Adrenal gland (tissue), 12 donors: ENCODE data around the gene BRIP1. TPM values are rescaled to one million over a fixed set of nuclear protein-coding genes. Genes with fewer than 3 reads are reported as not detected.
"Not testable (repeated sequence)": the region's sequence is repeated elsewhere in the genome, so short reads cannot be mapped to it uniquely, and the experiment has no call there.

Experiments
- DNase-seq, 7 donors: peaks; one replicate each; pipeline ENCODE4 v3.0.0-alpha.2; 2019 to 2020
- H3K27ac ChIP-seq, 5 donors: fragments of 200-600 bp; sonication (generic) in 4 of 5; 1 replicate in 3 of 5; 2 replicates in 2 of 5; pipeline versions ENCODE4 v1.5.1 to v1.8.0; 2016 to 2020; ENCODE audit warnings: mild to moderate bottlenecking in 1 of 5
- H3K27me3 ChIP-seq: fragments of 200-600 bp; 2 replicates; pipeline ENCODE4 v1.8.0; 2021
- H3K36me3 ChIP-seq, 2 donors: fragments of 200-600 bp; replicated peaks in 1 of 2; 1 replicate in 1 of 2; 2 replicates in 1 of 2; pipeline versions ENCODE4 v1.5.1 to v1.8.0; 2018 to 2022
- H3K4me1 ChIP-seq, 2 donors: fragments of 200-600 bp; replicated peaks in 1 of 2; 1 replicate in 1 of 2; 2 replicates in 1 of 2; pipeline versions ENCODE4 v1.5.1 to v1.8.0; 2018 to 2021
- H3K4me3 ChIP-seq, 4 donors: fragments of 200-600 bp; sonication (generic) in 3 of 4; one replicate each; pipeline ENCODE4 v1.5.1; 2016 to 2018
- H3K9me3 ChIP-seq, 3 donors: fragments of 200-600 bp; sonication (generic) in 1 of 3; replicated peaks in 1 of 3; 1 replicate in 2 of 3; 2 replicates in 1 of 3; pipeline versions ENCODE4 v1.5.1 to v1.8.0; 2016 to 2021
- POLR2A ChIP-seq, 2 donors: fragments of 450-650 bp; IDR thresholded peaks; one replicate each; pipeline ENCODE4 v1.6.1; 2017; ENCODE audit warnings: antibody characterized with exemption in 2 of 2, mild to moderate bottlenecking in 2 of 2, moderate library complexity in 1 of 2
- WGBS, 4 donors: extraction: QIAGEN DNeasy Blood & Tissue Kit in 2 of 4; methylation state at CpG; one replicate each; pipeline versions ENCODE4 v1.1.5 to v1.1.7; 2013 to 2017; 5-methylcytosine and 5-hydroxymethylcytosine counted together
- intact Hi-C, 2 donors: fragments of 100-400 bp; cut with DNase I; formaldehyde crosslinking; loops; one replicate each; pipeline versions ENCODE4 v1.14.1 to v1.15.0; 2022 to 2023
- polyA plus RNA-seq, 3 donors: library from polyadenylated mRNA; stranded (reverse); fragments of 200-250 nt in 2 of 3; fragments of 350-450 nt in 1 of 3; fragmentation: Illumina TruSeq in 1 of 3; extraction: RNeasy Lipid Tissue Mini Kit (QIAGEN cat#74804) in 1 of 3; gene quantifications; one replicate each; pipeline ENCODE4 v1.2.3, GENCODE V29; 2013 to 2014
- total RNA-seq, 9 donors: library from RNA; depleted of rRNA in 4 of 9; stranded (reverse); fragments of >200 nt in 4 of 9; fragments of 120-200 nt in 1 of 9; fragmentation: NEBNext Ultra II Directional in 1 of 9; extraction: Animal tissue kit (Norgen Biotek cat#: 25700) in 1 of 9; gene quantifications; one replicate each; pipeline versions ENCODE4 v1.1.0 to v1.2.4, GENCODE V29; 2013 to 2023
- TF ChIP-seq, protein P1 (sequence below), 6 experiments: fragments of 450-650 bp in 4 of 6; fragments of 200-600 bp in 2 of 6; sonication (generic) in 1 of 6; IDR thresholded peaks; 1 replicate in 5 of 6; 2 replicates in 1 of 6; pipeline versions ENCODE4 v1.5.1 to v1.8.0; 2016 to 2021; ENCODE audit warnings: antibody characterized with exemption in 6 of 6, mild to moderate bottlenecking in 2 of 6, moderate library complexity in 1 of 6
- donor health status: healthy with polysubstance abuse.
- donor health status: Bipolar disorder and iron deficiency.
- donor health status: DM: yes; HTN: yes; CAD: no.
- donor health status: DM: no; HTN: no; CAD: no.
- donor health status: DM: no; HTN: no; CAD: no.
- donor health status: DM: yes; HTN: yes; CAD: no.

BRIP1 gene
- total and polyA plus RNA-seq, 12 donors: 0.06 to 6.9 (median 0.46) TPM

DNA sequence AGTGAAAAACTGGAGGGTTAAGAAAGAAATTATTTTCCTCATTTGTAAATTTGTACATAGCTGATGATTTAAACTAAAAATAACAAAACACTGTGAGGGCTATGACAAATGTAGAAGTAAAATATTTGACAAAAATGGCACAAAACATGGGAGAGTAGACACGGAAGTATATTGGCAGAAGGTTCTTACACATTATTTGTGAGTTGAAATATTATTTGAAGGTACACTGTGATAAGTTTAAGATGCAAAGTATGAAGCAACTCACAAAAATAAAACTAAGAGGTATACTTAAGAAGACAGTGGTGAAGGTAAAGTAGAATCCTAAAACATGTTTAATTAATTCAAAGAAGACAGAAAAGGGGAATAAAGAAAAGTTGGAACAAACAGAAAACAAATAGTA, 34.6 kb downstream of the BRIP1 start:
- 87 to 100% (median 97%) methylated on average over 1 of the region's 1 CpG for WGBS, 4 donors
- no peaks in the 10 kb centered on the region for H3K9me3 ChIP-seq
- H3K36me3 ChIP-seq: no peaks in the 10 kb centered on the region
- DNase-seq: no peak
- H3K27me3 ChIP-seq: no peaks in the 10 kb centered on the region
- no peak overlapping the region for H3K27ac ChIP-seq
- no peaks in the 10 kb centered on the region for H3K4me1 ChIP-seq
- no peak for TF ChIP-seq POLR2A (IDR thresholded peaks at IDR 0.05)
- TF ChIP-seq, protein P1, sequence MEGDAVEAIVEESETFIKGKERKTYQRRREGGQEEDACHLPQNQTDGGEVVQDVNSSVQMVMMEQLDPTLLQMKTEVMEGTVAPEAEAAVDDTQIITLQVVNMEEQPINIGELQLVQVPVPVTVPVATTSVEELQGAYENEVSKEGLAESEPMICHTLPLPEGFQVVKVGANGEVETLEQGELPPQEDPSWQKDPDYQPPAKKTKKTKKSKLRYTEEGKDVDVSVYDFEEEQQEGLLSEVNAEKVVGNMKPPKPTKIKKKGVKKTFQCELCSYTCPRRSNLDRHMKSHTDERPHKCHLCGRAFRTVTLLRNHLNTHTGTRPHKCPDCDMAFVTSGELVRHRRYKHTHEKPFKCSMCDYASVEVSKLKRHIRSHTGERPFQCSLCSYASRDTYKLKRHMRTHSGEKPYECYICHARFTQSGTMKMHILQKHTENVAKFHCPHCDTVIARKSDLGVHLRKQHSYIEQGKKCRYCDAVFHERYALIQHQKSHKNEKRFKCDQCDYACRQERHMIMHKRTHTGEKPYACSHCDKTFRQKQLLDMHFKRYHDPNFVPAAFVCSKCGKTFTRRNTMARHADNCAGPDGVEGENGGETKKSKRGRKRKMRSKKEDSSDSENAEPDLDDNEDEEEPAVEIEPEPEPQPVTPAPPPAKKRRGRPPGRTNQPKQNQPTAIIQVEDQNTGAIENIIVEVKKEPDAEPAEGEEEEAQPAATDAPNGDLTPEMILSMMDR (IDR thresholded peaks at IDR 0.05): no peak
- intact Hi-C loops: no loop called here
- H3K4me3 ChIP-seq: no peak overlapping the region

DNA sequence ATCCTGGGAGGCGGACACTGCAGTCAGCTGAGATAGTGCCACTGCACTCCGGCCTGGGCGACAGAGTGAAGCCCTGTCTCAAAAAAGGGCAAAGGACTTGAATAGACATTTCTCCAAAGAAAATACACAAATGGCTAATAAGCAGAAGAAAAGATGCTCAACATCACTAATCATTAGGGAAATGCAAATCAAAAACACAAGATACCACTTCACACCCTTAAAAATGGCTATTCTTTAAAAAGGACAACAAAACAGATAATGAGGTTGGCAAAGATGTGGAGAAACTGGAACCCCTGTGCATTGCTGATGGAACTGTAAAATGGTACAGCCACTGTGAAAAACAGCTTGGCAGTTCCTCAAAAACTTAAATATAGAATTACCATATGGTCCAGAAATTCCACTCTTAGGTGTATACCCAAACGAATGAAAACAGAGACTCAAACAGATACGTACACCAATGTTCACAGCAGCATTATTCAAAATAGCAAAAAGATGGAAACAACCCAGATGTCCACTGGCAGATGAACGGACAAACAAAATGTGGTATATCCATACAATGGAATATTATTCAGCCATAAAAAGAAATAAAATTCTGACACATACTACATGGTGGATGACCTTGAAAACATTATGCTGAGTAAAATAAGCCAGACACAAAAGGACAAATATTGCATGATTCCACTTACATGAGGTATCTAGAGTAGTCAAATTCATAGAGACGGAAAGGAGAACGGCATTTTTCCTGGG, 35.5 kb downstream of the BRIP1 start:
- Histone ChIP-seq H3K4me1 (no peaks in the 10 kb centered on the region), H3K36me3 (no peaks in the 10 kb centered on the region), H3K4me3 (no peak overlapping the region), H3K27me3 (no peaks in the 10 kb centered on the region), H3K27ac (no peak overlapping the region), H3K9me3 (no peaks in the 10 kb centered on the region)
- DNase-seq: no peak
- TF ChIP-seq, protein P1 (IDR thresholded peaks at IDR 0.05): no peak
- TF ChIP-seq POLR2A (IDR thresholded peaks at IDR 0.05): no peak
- WGBS, 4 donors: 95 to 99% (median 98%) methylated on average over 8 of the region's 8 CpGs
- intact Hi-C loops: no loop called here

DNA sequence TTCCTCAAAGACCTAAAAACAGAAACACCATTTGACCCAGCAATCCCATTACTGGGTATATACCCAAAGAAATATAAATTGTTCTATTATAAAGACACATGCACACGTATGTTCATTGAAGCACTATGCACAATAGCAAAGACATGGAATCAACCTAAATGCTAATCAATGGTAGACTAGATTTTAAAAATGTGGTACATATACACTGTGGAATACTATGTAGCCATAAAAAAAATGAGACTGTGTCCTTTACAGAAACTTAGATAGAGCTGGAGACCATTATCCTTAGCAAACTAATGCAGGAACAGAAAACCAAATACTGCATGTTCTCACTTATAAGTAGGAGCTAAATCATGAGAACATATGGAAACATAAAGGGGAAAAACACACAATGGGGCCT, 36.5 kb downstream of the BRIP1 start:
- H3K9me3 ChIP-seq, H3K36me3 ChIP-seq, H3K4me3 ChIP-seq, H3K27ac ChIP-seq, H3K27me3 ChIP-seq, DNase-seq, intact Hi-C loops, H3K4me1 ChIP-seq: not testable (repeated sequence)
- 91 to 98% (median 97%) methylated on average over 1 of the region's 1 CpG for WGBS, 4 donors

DNA sequence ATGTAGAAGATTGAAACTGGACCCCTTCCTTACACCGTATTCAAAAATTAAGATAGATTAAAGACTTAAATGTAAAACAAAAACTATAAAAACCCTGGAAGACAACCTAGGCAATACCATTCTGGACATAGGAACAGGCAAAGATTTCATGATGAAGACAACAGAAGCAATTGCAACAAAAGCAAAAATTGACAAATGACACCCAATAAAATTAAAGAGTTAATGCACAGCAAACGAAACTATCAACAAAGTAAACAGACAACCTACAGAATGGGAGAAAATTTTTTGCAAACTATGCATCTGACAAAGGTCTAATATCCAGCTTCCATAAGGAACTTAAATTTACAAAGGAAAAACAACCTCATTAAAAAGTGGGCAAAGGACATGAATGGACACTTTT, 37.1 kb downstream of the BRIP1 start:
- intact Hi-C loops, DNase-seq: not testable (repeated sequence)
- WGBS, 4 donors: 88 to 97% (median 91%) methylated on average over 2 of the region's 2 CpGs

DNA sequence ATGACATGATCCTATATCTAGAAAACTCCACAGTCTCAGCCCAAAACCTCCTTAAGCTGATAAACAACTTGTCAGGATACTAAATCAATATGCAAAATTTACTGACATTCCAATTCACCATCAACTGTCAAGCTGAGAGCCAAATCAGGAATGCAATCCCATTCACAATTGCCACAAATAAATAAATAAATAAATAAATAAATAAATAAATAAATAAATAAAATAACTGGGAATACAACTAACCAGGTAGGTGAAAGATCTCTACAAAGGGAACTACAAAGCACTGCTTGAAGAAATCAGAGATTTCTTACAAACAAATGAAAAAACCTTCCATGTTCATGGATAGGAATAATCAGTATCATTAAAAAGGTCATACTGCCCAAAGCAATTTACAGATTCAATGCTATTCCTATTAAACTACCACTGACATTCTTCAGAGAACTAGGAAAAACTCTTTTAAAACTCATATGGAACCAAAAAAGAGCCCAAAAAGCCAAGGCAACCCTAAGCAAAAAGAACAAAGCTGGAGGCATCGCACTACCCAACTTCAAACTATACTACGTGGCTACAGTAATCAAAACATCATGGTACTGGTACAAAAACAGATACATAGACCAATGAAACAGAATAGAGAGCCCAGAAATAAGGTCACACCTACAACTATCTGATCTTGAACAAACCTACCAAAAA, 37.7 kb downstream of the BRIP1 start:
- 97 to 100% (median 99%) methylated on average over 2 of the region's 2 CpGs for WGBS, 4 donors
- H3K4me3 ChIP-seq: no peak overlapping the region
- TF ChIP-seq, protein P1 (IDR thresholded peaks at IDR 0.05): no peak
- no peak for TF ChIP-seq POLR2A (IDR thresholded peaks at IDR 0.05)
- no peaks in the 10 kb centered on the region for H3K4me1 ChIP-seq
- no peak for DNase-seq
- H3K27me3 ChIP-seq: no peaks in the 10 kb centered on the region
- no peaks in the 10 kb centered on the region for H3K9me3 ChIP-seq
- no peak overlapping the region for H3K27ac ChIP-seq
- no peaks in the 10 kb centered on the region for H3K36me3 ChIP-seq
- intact Hi-C loops: no loop called here

More for the DNA sequence above, 37.1 kb downstream of the BRIP1 start:
- not testable (repeated sequence) for H3K27ac ChIP-seq, H3K4me1 ChIP-seq, H3K36me3 ChIP-seq, H3K9me3 ChIP-seq, H3K27me3 ChIP-seq, H3K4me3 ChIP-seq
